Measurements from ENCODE around the gene PARD3. TPM values are rescaled to one million over a fixed set of nuclear protein-coding genes. Genes with fewer than 3 reads are reported as not detected.

The PARD3 gene
- total RNA-seq, 1 donor from 2014 or later = 58.7 TPM

GRCh38 chr10:34474009-34474376 lies 341.1 kb downstream of the PARD3 start:
- H3F3A ChIP-seq (ENCODE audit: low read depth) = no peaks in the 10 kb centered on the region
- no peak overlapping the region for H3K27ac ChIP-seq
- Mint-ChIP-seq H3K9me3 (no peaks in the 10 kb centered on the region), H3K27ac (no peak overlapping the region), H3K36me3 (peaks cover 7% of the 10 kb centered on the region), H3K27me3 (ENCODE audit: insufficient read depth, low read depth) (no peaks in the 10 kb centered on the region), H3K4me1 (peaks cover 8% of the 10 kb centered on the region), H3K4me3 (no peak overlapping the region)
- no peak overlapping the region for H2AFZ ChIP-seq (replicated peaks)
- DNase-seq (ENCODE audit: low spot score) = no peak
- H3K36me3 ChIP-seq = no peaks in the 10 kb centered on the region
- H3K4me1 ChIP-seq = no peaks in the 10 kb centered on the region
- no peaks in the 10 kb centered on the region for H3K9me3 ChIP-seq (ENCODE audit: low read depth)
- no peak overlapping the region for H3K4me3 ChIP-seq
- no peak overlapping the region for H3K4me2 ChIP-seq
- no peak overlapping the region for H3K9ac ChIP-seq
- no peaks in the 10 kb centered on the region for H3K79me2 ChIP-seq (ENCODE audit: low read depth)
- TF ChIP-seq CTCF (IDR thresholded peaks at IDR 0.05) = no peak
- TF ChIP-seq EZH2 (IDR thresholded peaks at IDR 0.05) = no peak
- no peak for TF ChIP-seq EZH2phosphoT487 (IDR thresholded peaks at IDR 0.05)
- H4K20me1 ChIP-seq (ENCODE audit: low read depth) = peaks cover 6% of the 10 kb centered on the region
- H3K27me3 ChIP-seq = no peaks in the 10 kb centered on the region

- Histone ChIP-seq H3K4me3 (no peak overlapping the region), H3K4me2 (no peak overlapping the region), H3K27me3 (no peaks in the 10 kb centered on the region), H3K9me3 (ENCODE audit: low read depth) (no peaks in the 10 kb centered on the region), H3K4me1 (no peaks in the 10 kb centered on the region), H3K36me3 (no peaks in the 10 kb centered on the region), H3F3A (ENCODE audit: low read depth) (no peaks in the 10 kb centered on the region), H3K9ac (no peak overlapping the region), H2AFZ (replicated peaks) (no peak overlapping the region), H3K27ac (no peak overlapping the region), H3K79me2 (ENCODE audit: low read depth) (no peaks in the 10 kb centered on the region), H4K20me1 (ENCODE audit: low read depth) (peaks cover 3% of the 10 kb centered on the region)
- Mint-ChIP-seq H3K4me3 (no peak overlapping the region), H3K27ac (no peak overlapping the region), H3K9me3 (no peaks in the 10 kb centered on the region), H3K27me3 (ENCODE audit: insufficient read depth, low read depth) (no peaks in the 10 kb centered on the region), H3K4me1 (peaks cover 8% of the 10 kb centered on the region), H3K36me3 (peaks cover 10% of the 10 kb centered on the region)
- no peak for TF ChIP-seq EZH2phosphoT487 (IDR thresholded peaks at IDR 0.05)
- TF ChIP-seq EZH2 (IDR thresholded peaks at IDR 0.05) = no peak
- no peak for TF ChIP-seq CTCF (IDR thresholded peaks at IDR 0.05)
- DNase-seq (ENCODE audit: low spot score) = no peak
These were observed 341.7 kb downstream of the PARD3 start for GRCh38 chr10:34473174-34474008.

- H3K9ac ChIP-seq = no peak overlapping the region
- Mint-ChIP-seq H3K4me3 (no peak overlapping the region), H3K9me3 (no peaks in the 10 kb centered on the region), H3K36me3 (peaks cover 11% of the 10 kb centered on the region), H3K27ac (no peak overlapping the region), H3K4me1 (peaks cover 16% of the 10 kb centered on the region), H3K27me3 (ENCODE audit: insufficient read depth, low read depth) (no peaks in the 10 kb centered on the region)
- no peak overlapping the region for H3K4me3 ChIP-seq
- no peaks in the 10 kb centered on the region for H3K79me2 ChIP-seq (ENCODE audit: low read depth)
- H3F3A ChIP-seq (ENCODE audit: low read depth) = no peaks in the 10 kb centered on the region
- no peaks in the 10 kb centered on the region for H3K9me3 ChIP-seq (ENCODE audit: low read depth)
- no peak for DNase-seq (ENCODE audit: low spot score)
- no peaks in the 10 kb centered on the region for H3K36me3 ChIP-seq
- TF ChIP-seq CTCF (IDR thresholded peaks at IDR 0.05) (no peak), EZH2phosphoT487 (IDR thresholded peaks at IDR 0.05) (no peak), EZH2 (IDR thresholded peaks at IDR 0.05) (no peak)
- peaks cover 2% of the 10 kb centered on the region for H3K4me1 ChIP-seq
- no peak overlapping the region for H3K27ac ChIP-seq
- H3K27me3 ChIP-seq = no peaks in the 10 kb centered on the region
- H4K20me1 ChIP-seq (ENCODE audit: low read depth) = no peaks in the 10 kb centered on the region
- H2AFZ ChIP-seq (replicated peaks) = no peak overlapping the region
- no peak overlapping the region for H3K4me2 ChIP-seq
These were observed 344.8 kb downstream of the PARD3 start for GRCh38 chr10:34470307-34470706.

Measured in neural progenitor cell (in vitro differentiated cells).